Endothelial cell of umbilical vein (primary cell): Measurements from ENCODE around the gene CCNL2. TPM values are rescaled to one million over a fixed set of nuclear protein-coding genes. Genes with fewer than 3 reads are reported as not detected.

ENCODE experiments used
- BruUV-seq: library from RNA; stranded (reverse); fragments of 400-500 nt; replicated peaks from 2 replicates; lab custom pipeline; 2021; lab: Mats Ljungman, UMichigan
- CTCF ChIA-PET: fragments of 300-600, 350-600 bp; sonication (Branson Sonifier 250); formaldehyde crosslinking; loops from one replicate; lab custom pipeline; 2021; ENCODE audit warnings: antibody characterized with exemption, inconsistent platforms; lab: Charles Lee
- POLR2A ChIA-PET: fragments of 300-600, 350-600 bp; sonication (Branson Sonifier 250); formaldehyde crosslinking; loops from one replicate; lab custom pipeline; 2021; ENCODE audit warnings: antibody characterized with exemption, inconsistent platforms; lab: Charles Lee
- DNase-seq: peaks from one replicate; pipeline ENCODE4 v3.0.0-alpha.2; 2011; ENCODE audit warnings: low read depth, low spot score
- FAIRE-seq: peaks from 2 replicates; lab custom pipeline; 2011; peaks lifted over from hg19 to GRCh38; lab: Jason Lieb, UNC
- H2AFZ ChIP-seq: 2 replicates; pipeline ENCODE4 v1.6.0; 2012; ENCODE audit warnings: low read depth, low read length, control low read depth, inconsistent platforms
- H3K27ac ChIP-seq: 2 replicates; pipeline ENCODE4 v1.5.1; 2011; ENCODE audit warnings: low read depth, mild to moderate bottlenecking, control low read depth, low read length, moderate library complexity; ENCODE audit not compliant: insufficient read depth
- H3K27me3 ChIP-seq, 2 experiments: 2 replicates each; pipeline versions ENCODE4 v1.6.0 to v1.6.1; 2011; ENCODE audit warnings: low read length in 2 of 2, mixed read lengths in 1 of 2; ENCODE audit not compliant: control insufficient read depth in 2 of 2, insufficient read depth in 2 of 2
- H3K36me3 ChIP-seq, 2 experiments: 2 replicates in 1 of 2; 3 replicates in 1 of 2; pipeline ENCODE4 v1.5.1; 2011; ENCODE audit warnings: low read length in 2 of 2, mild to moderate bottlenecking in 1 of 2, moderate library complexity in 1 of 2; ENCODE audit not compliant: control insufficient read depth in 2 of 2, insufficient read depth in 2 of 2; ENCODE audit errors: extremely low read depth in 1 of 2
- H3K4me1 ChIP-seq: 3 replicates; pipeline ENCODE4 v1.5.1; 2011; ENCODE audit warnings: mild to moderate bottlenecking, low read length; ENCODE audit not compliant: control insufficient read depth, insufficient read depth; ENCODE audit errors: extremely low read depth
- H3K4me2 ChIP-seq: 2 replicates; pipeline ENCODE4 v1.6.1; 2011; ENCODE audit warnings: low read length, control low read depth, mixed read lengths; ENCODE audit not compliant: insufficient read depth
- H3K4me3 ChIP-seq, 3 experiments: fragments of 200-600 bp in 1 of 3; sonication (generic), shearing (Covaris generic) in 1 of 3; replicated peaks in 1 of 3; 2 replicates each; pipeline ENCODE4 v1.5.1; 2011 to 2016; ENCODE audit warnings: control low read depth in 3 of 3, low read length in 3 of 3, mild to moderate bottlenecking in 2 of 3, inconsistent platforms in 1 of 3, low read depth in 1 of 3, moderate library complexity in 1 of 3; ENCODE audit not compliant: insufficient read depth in 1 of 3
- H3K79me2 ChIP-seq: 2 replicates; pipeline ENCODE4 v1.6.0; 2012; ENCODE audit warnings: low read length, inconsistent platforms; ENCODE audit not compliant: control insufficient read depth, insufficient read depth
- H3K9ac ChIP-seq: replicated peaks from 2 replicates; pipeline ENCODE3; 2011; ENCODE audit warnings: low read length, control low read depth; ENCODE audit not compliant: insufficient read depth; ENCODE audit errors: extremely low read depth
- H3K9me1 ChIP-seq: replicated peaks from 3 replicates; pipeline ENCODE4 v1.6.0; 2011; ENCODE audit warnings: mild to moderate bottlenecking, low read length; ENCODE audit not compliant: control insufficient read depth, insufficient read depth; ENCODE audit errors: extremely low read depth
- H3K9me3 ChIP-seq: replicated peaks from 2 replicates; pipeline ENCODE4 v1.5.1; 2012; ENCODE audit warnings: low read length, inconsistent platforms; ENCODE audit not compliant: control insufficient read depth, insufficient read depth
- H4K20me1 ChIP-seq: replicated peaks from 2 replicates; pipeline ENCODE3; 2011; ENCODE audit warnings: mild to moderate bottlenecking, low read length; ENCODE audit not compliant: control insufficient read depth, insufficient read depth; ENCODE audit errors: extremely low read depth
- EZH2 ChIP-seq: IDR thresholded peaks from 2 replicates; pipeline ENCODE4 v1.6.1; 2012; ENCODE audit warnings: borderline replicate concordance, low read depth, mild to moderate bottlenecking, moderate library complexity, low read length, inconsistent platforms; ENCODE audit not compliant: severe bottlenecking
- FOS ChIP-seq: IDR thresholded peaks from 2 replicates; pipeline ENCODE4 v1.6.1; 2011; ENCODE audit warnings: mild to moderate bottlenecking, low read length, moderate library complexity, borderline replicate concordance; ENCODE audit not compliant: insufficient read depth
- GATA2 ChIP-seq: IDR thresholded peaks from 2 replicates; pipeline ENCODE4 v1.7.0; 2011; ENCODE audit warnings: low read depth, mild to moderate bottlenecking, moderate library complexity, mixed read lengths, low read length; ENCODE audit not compliant: insufficient read length, insufficient read depth
- JUN ChIP-seq: IDR thresholded peaks from 2 replicates; pipeline ENCODE4 v1.6.1; 2011; ENCODE audit warnings: borderline replicate concordance, low read depth; ENCODE audit not compliant: insufficient read length, insufficient read depth
- MAX ChIP-seq: IDR thresholded peaks from 2 replicates; pipeline ENCODE4 v1.6.1; 2011; ENCODE audit not compliant: insufficient read depth, insufficient read length
- MYC ChIP-seq: IDR thresholded peaks from one replicate; pipeline ENCODE4 v1.6.1; 2011; ENCODE audit warnings: mild to moderate bottlenecking, low read depth, low read length
- POLR2A ChIP-seq: IDR thresholded peaks from 2 replicates; pipeline ENCODE4 v1.6.1; 2012; ENCODE audit warnings: low read depth, mild to moderate bottlenecking, control low read depth, low read length
- POLR2AphosphoS5 ChIP-seq: IDR thresholded peaks from 2 replicates; pipeline ENCODE4 v1.6.1; 2012; ENCODE audit warnings: low read depth, mild to moderate bottlenecking, control low read depth, low read length, moderate library complexity; ENCODE audit not compliant: insufficient read depth
- dilution Hi-C: fragments of 300-500 bp; cut with MboI; formaldehyde crosslinking; loops from one replicate; pipeline ENCODE4 v1.15.0; 2019; ENCODE audit warnings: low sequenced_read_pairs; ENCODE audit not compliant: extremely low pct_ligation_motif_present
- intact Hi-C: fragments of 100-400 bp; cut with micrococcal nuclease; formaldehyde crosslinking; loops from one replicate; pipeline ENCODE4 v1.10.0; 2022
- microRNA-seq: library from miRNA; unstranded; fragments of <30 nt; microRNA quantifications from one replicate; pipeline ENCODE4 v1.2.0, GENCODE V29; 2021; ENCODE audit warnings: borderline number of aligned reads, borderline replicate concordance
- polyA plus RNA-seq, 4 experiments: library from polyadenylated mRNA; depleted of rRNA in 3 of 4; stranded (reverse) in 3 of 4; unstranded in 1 of 4; fragments of >200 nt; gene quantifications; 2 replicates each; pipeline versions ENCODE4 v1.2.1 to v1.2.3, GENCODE V29; 2011 to 2012; ENCODE audit warnings: missing spikeins in 1 of 4
- total RNA-seq: library from RNA; stranded (reverse); gene quantifications from 2 replicates; pipeline ENCODE4 v1.2.3, GENCODE V29; 2021
- TF ChIP-seq, protein P1 (sequence below), 2 donors: IDR thresholded peaks; 1 replicate in 1 of 2; 2 replicates in 1 of 2; pipeline ENCODE4 v1.5.1; 2011; ENCODE audit warnings: low read length in 2 of 2, mild to moderate bottlenecking in 2 of 2, moderate library complexity in 2 of 2, control low read depth in 1 of 2, inconsistent platforms in 1 of 2, low read depth in 1 of 2; ENCODE audit not compliant: insufficient read depth in 1 of 2; ENCODE audit errors: extremely low read depth in 1 of 2

CCNL2 gene
- total and polyA plus RNA-seq, 2 donors (not counting 3 experiments of a cell fraction or from before 2014, with no cell fraction given) = 188 to 209 TPM

DNA sequence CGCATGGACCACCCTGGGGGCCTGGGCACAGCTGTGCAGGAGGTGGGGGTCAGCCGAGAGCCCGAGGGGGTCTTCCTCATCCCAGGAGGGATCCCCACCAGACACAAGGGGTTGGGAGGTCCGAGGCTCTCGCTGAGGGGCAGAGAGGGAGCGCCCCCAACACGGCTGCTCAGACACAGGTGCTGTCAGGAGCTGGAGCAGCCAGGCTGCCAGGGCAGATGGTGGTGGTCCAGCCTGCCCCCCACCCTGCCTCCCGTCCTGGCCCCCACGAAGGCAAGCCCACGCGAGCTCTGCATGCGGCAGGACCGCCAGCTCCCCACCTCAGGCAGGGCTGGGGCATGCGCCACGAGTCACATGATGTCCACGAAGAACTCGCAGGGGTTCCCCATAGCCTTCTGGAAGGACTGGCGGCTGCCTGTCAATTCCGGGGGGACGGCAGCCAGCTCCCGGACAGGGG lies 63.3 kb downstream of the CCNL2 start:
- no peak for DNase-seq
- H3K27me3 ChIP-seq = no peaks in the 10 kb centered on the region
- H3K27ac ChIP-seq = no peak overlapping the region
- FAIRE-seq = no peak
- dilution Hi-C loops = no loop called here
- CTCF ChIA-PET = interaction anchor here (1.7 kb wide), 1 partner anchor 12 kb away, joined by 4 read pairs; no protein-coding TSS in a partner anchor
- POLR2A ChIA-PET = no interaction called here
- H3K9me1 ChIP-seq = no peaks in the 10 kb centered on the region
- no peaks in the 10 kb centered on the region for H3K4me1 ChIP-seq
- TF ChIP-seq POLR2AphosphoS5 (no peak), MYC (no peak), POLR2A (no peak), MAX (no peak), JUN (no peak), EZH2 (no peak), FOS (no peak), GATA2 (no peak)
- TF ChIP-seq, protein P1, sequence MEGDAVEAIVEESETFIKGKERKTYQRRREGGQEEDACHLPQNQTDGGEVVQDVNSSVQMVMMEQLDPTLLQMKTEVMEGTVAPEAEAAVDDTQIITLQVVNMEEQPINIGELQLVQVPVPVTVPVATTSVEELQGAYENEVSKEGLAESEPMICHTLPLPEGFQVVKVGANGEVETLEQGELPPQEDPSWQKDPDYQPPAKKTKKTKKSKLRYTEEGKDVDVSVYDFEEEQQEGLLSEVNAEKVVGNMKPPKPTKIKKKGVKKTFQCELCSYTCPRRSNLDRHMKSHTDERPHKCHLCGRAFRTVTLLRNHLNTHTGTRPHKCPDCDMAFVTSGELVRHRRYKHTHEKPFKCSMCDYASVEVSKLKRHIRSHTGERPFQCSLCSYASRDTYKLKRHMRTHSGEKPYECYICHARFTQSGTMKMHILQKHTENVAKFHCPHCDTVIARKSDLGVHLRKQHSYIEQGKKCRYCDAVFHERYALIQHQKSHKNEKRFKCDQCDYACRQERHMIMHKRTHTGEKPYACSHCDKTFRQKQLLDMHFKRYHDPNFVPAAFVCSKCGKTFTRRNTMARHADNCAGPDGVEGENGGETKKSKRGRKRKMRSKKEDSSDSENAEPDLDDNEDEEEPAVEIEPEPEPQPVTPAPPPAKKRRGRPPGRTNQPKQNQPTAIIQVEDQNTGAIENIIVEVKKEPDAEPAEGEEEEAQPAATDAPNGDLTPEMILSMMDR (IDR thresholded peaks at IDR 0.05; ENCODE audit: extremely low read depth in 1 of 2, insufficient read depth in 1 of 2, low read depth in 1 of 2, low read length in 2 of 2) = no peak
- no peaks in the 10 kb centered on the region for H4K20me1 ChIP-seq
- no peaks in the 10 kb centered on the region for H3K9me3 ChIP-seq
- no TSS peak for BruUV-seq
- intact Hi-C loops = no loop called here
- peaks cover 0 to 12% of the 10 kb centered on the region in 2 experiments for H3K36me3 ChIP-seq
- H3K4me3 ChIP-seq = no peak overlapping the region
- no peak overlapping the region for H3K4me2 ChIP-seq
- H3K79me2 ChIP-seq = no peaks in the 10 kb centered on the region
- H3K9ac ChIP-seq = no peak overlapping the region
- no peak overlapping the region for H2AFZ ChIP-seq

Small RNA genes lying within 50 kb of the gene (microRNA-seq; reads per million reads assigned to microRNA genes)
- gene MIR6808 = not detected

Other genes starting within 250 kb of the CCNL2 start
- not detected in 2 replicates for gene TTLL10, start 225.5 kb downstream of the CCNL2 start, total RNA-seq
- not detected in 2 replicates for gene TTLL10, start 225.5 kb downstream of the CCNL2 start, polyA plus RNA-seq
- not detected in 2 replicates for gene TNFRSF18, start 192.7 kb downstream of the CCNL2 start, total RNA-seq
- gene TNFRSF18, start 192.7 kb downstream of the CCNL2 start, polyA plus RNA-seq = not detected in 2 replicates
- 0.62 and 1.5 TPM in 2 replicates for gene TNFRSF4, start 185.2 kb downstream of the CCNL2 start, total RNA-seq
- gene TNFRSF4, start 185.2 kb downstream of the CCNL2 start, polyA plus RNA-seq = 0.55 and 1.4 TPM in 2 replicates
- 171 and 185 TPM in 2 replicates for gene SDF4, start 167.3 kb downstream of the CCNL2 start, total RNA-seq
- gene SDF4, start 167.3 kb downstream of the CCNL2 start, polyA plus RNA-seq = 156 and 175 TPM in 2 replicates
- gene B3GALT6, start 167.1 kb downstream of the CCNL2 start, total RNA-seq = 24.4 and 24.6 TPM in 2 replicates
- 34.1 and 43.3 TPM in 2 replicates for gene B3GALT6, start 167.1 kb downstream of the CCNL2 start, polyA plus RNA-seq
- 1.9 and 4.1 TPM in 2 replicates for gene C1QTNF12, start 152.6 kb downstream of the CCNL2 start, total RNA-seq
- gene C1QTNF12, start 152.6 kb downstream of the CCNL2 start, polyA plus RNA-seq = 0.67 and 1.0 TPM in 2 replicates
- gene UBE2J2, start 125.5 kb downstream of the CCNL2 start, total RNA-seq = 80.7 and 87.2 TPM in 2 replicates
- 50.0 and 60.7 TPM in 2 replicates for gene UBE2J2, start 125.5 kb downstream of the CCNL2 start, polyA plus RNA-seq
- gene SCNN1D, start 118.9 kb downstream of the CCNL2 start, total RNA-seq = 3.0 and 3.3 TPM in 2 replicates
- 2.3 and 4.0 TPM in 2 replicates for gene SCNN1D, start 118.9 kb downstream of the CCNL2 start, polyA plus RNA-seq
- gene ACAP3, start 91.4 kb downstream of the CCNL2 start, total RNA-seq = 39.0 and 43.0 TPM in 2 replicates
- gene ACAP3, start 91.4 kb downstream of the CCNL2 start, polyA plus RNA-seq = 27.8 and 41.3 TPM in 2 replicates
- gene PUSL1, start 90.7 kb downstream of the CCNL2 start, total RNA-seq = 16.6 and 18.8 TPM in 2 replicates
- gene PUSL1, start 90.7 kb downstream of the CCNL2 start, polyA plus RNA-seq = 27.3 and 45.9 TPM in 2 replicates
- 127 and 132 TPM in 2 replicates for gene INTS11, start 74.7 kb downstream of the CCNL2 start, total RNA-seq
- gene INTS11, start 74.7 kb downstream of the CCNL2 start, polyA plus RNA-seq = 222 and 239 TPM in 2 replicates
- gene CPTP, start 74.5 kb downstream of the CCNL2 start, total RNA-seq = 25.1 and 29.5 TPM in 2 replicates
- gene CPTP, start 74.5 kb downstream of the CCNL2 start, polyA plus RNA-seq = 20.9 and 29.6 TPM in 2 replicates
- 0.37 and 0.38 TPM in 2 replicates for gene TAS1R3, start 68.1 kb downstream of the CCNL2 start, total RNA-seq
- 0.26 and 0.38 TPM in 2 replicates for gene TAS1R3, start 68.1 kb downstream of the CCNL2 start, polyA plus RNA-seq
- gene DVL1, start 49.9 kb downstream of the CCNL2 start, total RNA-seq = 36.5 and 40.7 TPM in 2 replicates
- 26.8 and 38.2 TPM in 2 replicates for gene DVL1, start 49.9 kb downstream of the CCNL2 start, polyA plus RNA-seq
- gene MXRA8, start 40.8 kb downstream of the CCNL2 start, total RNA-seq = 0.37 and 0.82 TPM in 2 replicates
- 1.9 and 2.2 TPM in 2 replicates for gene MXRA8, start 40.8 kb downstream of the CCNL2 start, polyA plus RNA-seq
- gene AURKAIP1, start 24.1 kb downstream of the CCNL2 start, total RNA-seq = 149 and 151 TPM in 2 replicates
- gene AURKAIP1, start 24.1 kb downstream of the CCNL2 start, polyA plus RNA-seq = 73.3 and 96.2 TPM in 2 replicates
- gene MRPL20, start 8.0 kb upstream of the CCNL2 start, total RNA-seq = 125 and 134 TPM in 2 replicates
- 118 and 152 TPM in 2 replicates for gene MRPL20, start 8.0 kb upstream of the CCNL2 start, polyA plus RNA-seq
- 0.32 and 0.38 TPM in 2 replicates for gene ANKRD65, start 21.9 kb upstream of the CCNL2 start, total RNA-seq
- gene ANKRD65, start 21.9 kb upstream of the CCNL2 start, polyA plus RNA-seq = 0.15 and 0.18 TPM in 2 replicates
- gene VWA1, start 36.4 kb upstream of the CCNL2 start, total RNA-seq = 3.3 and 6.1 TPM in 2 replicates
- gene VWA1, start 36.4 kb upstream of the CCNL2 start, polyA plus RNA-seq = 2.0 and 3.7 TPM in 2 replicates
- gene ATAD3C, start 50.4 kb upstream of the CCNL2 start, total RNA-seq = 0.16 TPM in 1 of 2 replicates, not detected in the other
- 0.01 TPM in 1 of 2 replicates, not detected in the other for gene ATAD3C, start 50.4 kb upstream of the CCNL2 start, polyA plus RNA-seq
- 45.8 and 48.2 TPM in 2 replicates for gene ATAD3B, start 72.4 kb upstream of the CCNL2 start, total RNA-seq
- 20.5 and 22.7 TPM in 2 replicates for gene ATAD3B, start 72.4 kb upstream of the CCNL2 start, polyA plus RNA-seq
- gene ATAD3A, start 112.8 kb upstream of the CCNL2 start, total RNA-seq = 55.2 and 57.4 TPM in 2 replicates
- gene ATAD3A, start 112.8 kb upstream of the CCNL2 start, polyA plus RNA-seq = 24.9 and 28.8 TPM in 2 replicates
- 7.0 and 8.8 TPM in 2 replicates for gene TMEM240, start 141.3 kb upstream of the CCNL2 start, total RNA-seq
- 5.3 and 7.6 TPM in 2 replicates for gene TMEM240, start 141.3 kb upstream of the CCNL2 start, polyA plus RNA-seq
- gene SSU72, start 175.5 kb upstream of the CCNL2 start, total RNA-seq = 124 and 129 TPM in 2 replicates
- 78.2 and 85.9 TPM in 2 replicates for gene SSU72, start 175.5 kb upstream of the CCNL2 start, polyA plus RNA-seq
- 1.9 and 2.3 TPM in 2 replicates for gene FNDC10, start 200.8 kb upstream of the CCNL2 start, total RNA-seq
- 1.5 and 2.2 TPM in 2 replicates for gene FNDC10, start 200.8 kb upstream of the CCNL2 start, polyA plus RNA-seq
- 39.2 and 45.0 TPM in 2 replicates for gene MIB2, start 216.2 kb upstream of the CCNL2 start, total RNA-seq
- gene MIB2, start 216.2 kb upstream of the CCNL2 start, polyA plus RNA-seq = 25.9 and 41.6 TPM in 2 replicates
- gene MMP23B, start 232.8 kb upstream of the CCNL2 start, total RNA-seq = 5.3 TPM in 1 of 2 replicates, not detected in the other
- gene MMP23B, start 232.8 kb upstream of the CCNL2 start, polyA plus RNA-seq = 0.62 and 1.5 TPM in 2 replicates